GM23248 (cell line): ENCODE data around the gene RELL1. TPM values are rescaled to one million over a fixed set of nuclear protein-coding genes. Genes with fewer than 3 reads are reported as not detected.

Source experiments
- DNase-seq: peaks from one replicate; pipeline ENCODE4 v3.0.0-alpha.2; 2015
- H2AFZ ChIP-seq: fragments of 200-600 bp; sonication (generic); 2 replicates; pipeline ENCODE4 v1.6.1; 2016; ENCODE audit warnings: antibody characterized with exemption
- H3F3A ChIP-seq: fragments of 200-600 bp; sonication (generic); 2 replicates; pipeline ENCODE4 v1.6.1; 2016; ENCODE audit warnings: mild to moderate bottlenecking, antibody characterized with exemption, mixed run types; ENCODE audit not compliant: insufficient read depth
- H3K27ac ChIP-seq: fragments of 200-600 bp; sonication (generic); 2 replicates; pipeline ENCODE4 v1.5.1; 2016; ENCODE audit warnings: mild to moderate bottlenecking
- H3K27me3 ChIP-seq: fragments of 200-600 bp; sonication (generic); replicated peaks from 2 replicates; pipeline ENCODE4 v1.6.1; 2016; ENCODE audit warnings: mild to moderate bottlenecking; ENCODE audit not compliant: insufficient read depth
- H3K36me3 ChIP-seq: fragments of 200-600 bp; sonication (generic); 2 replicates; pipeline ENCODE4 v1.6.1; 2016; ENCODE audit warnings: low read depth, mild to moderate bottlenecking
- H3K4me1 ChIP-seq: fragments of 200-600 bp; sonication (generic); 2 replicates; pipeline ENCODE4 v1.6.1; 2016; ENCODE audit warnings: mild to moderate bottlenecking; ENCODE audit not compliant: insufficient read depth
- H3K4me2 ChIP-seq: fragments of 200-600 bp; sonication (generic); one replicate; pipeline ENCODE4 v1.6.1; 2016; ENCODE audit warnings: mild to moderate bottlenecking; ENCODE audit not compliant: unreplicated experiment
- H3K4me3 ChIP-seq: fragments of 200-600 bp; sonication (generic); 2 replicates; pipeline ENCODE4 v1.5.1; 2016; ENCODE audit warnings: mild to moderate bottlenecking
- H3K79me2 ChIP-seq: fragments of 200-600 bp; sonication (generic); 2 replicates; pipeline ENCODE4 v1.6.1; 2016; ENCODE audit warnings: mild to moderate bottlenecking; ENCODE audit not compliant: insufficient read depth
- H3K9ac ChIP-seq: fragments of 200-600 bp; sonication (generic); 2 replicates; pipeline ENCODE4 v1.6.1; 2016; ENCODE audit warnings: mild to moderate bottlenecking
- H3K9me2 ChIP-seq: fragments of 200-600 bp; sonication (generic); 2 replicates; pipeline ENCODE4 v1.6.1; 2016; ENCODE audit warnings: mixed run types, mild to moderate bottlenecking, moderate library complexity; ENCODE audit not compliant: insufficient read depth
- H3K9me3 ChIP-seq: fragments of 200-600 bp; sonication (generic); one replicate; pipeline ENCODE4 v1.6.1; 2017; ENCODE audit warnings: low read depth
- H4K20me1 ChIP-seq: fragments of 200-600 bp; sonication (generic); 2 replicates; pipeline ENCODE4 v1.6.0; 2016; ENCODE audit not compliant: insufficient read depth
- EZH2 ChIP-seq: fragments of 200-600 bp; sonication (generic); IDR thresholded peaks from 2 replicates; pipeline ENCODE4 v1.6.1; 2018; ENCODE audit warnings: antibody characterized with exemption, mild to moderate bottlenecking; ENCODE audit not compliant: insufficient read depth, poor library complexity, severe bottlenecking
- EZH2phosphoT487 ChIP-seq: fragments of 200-600 bp; sonication (generic); IDR thresholded peaks from 2 replicates; pipeline ENCODE4 v1.6.1; 2018; ENCODE audit warnings: antibody characterized with exemption, moderate library complexity, mild to moderate bottlenecking, low read depth; ENCODE audit not compliant: insufficient read depth
- WGBS, 2 experiments: methylation state at CpG; one replicate each; pipeline ENCODE4 v1.1.6; 2015 to 2017; ENCODE audit warnings: low lambda C conversion rate in 2 of 2, low coverage in 1 of 2; ENCODE audit errors: missing lambda C conversion rate in 2 of 2; 5-methylcytosine and 5-hydroxymethylcytosine counted together
- in situ Hi-C: fragments of 300-500 bp; cut with MboI; formaldehyde crosslinking; loops from 2 replicates; pipeline ENCODE4 v1.15.0; 2020
- polyA plus RNA-seq: library from polyadenylated mRNA; unstranded; fragments of >200 nt; fragmentation: Nextera tagmentation; extraction: Ambion mirVana; gene quantifications from 2 replicates; pipeline ENCODE4 v1.2.1, GENCODE V29; 2016
- total RNA-seq: library from RNA; depleted of rRNA; stranded (reverse); fragments of >200 nt; shearing (Covaris generic); gene quantifications from 2 replicates; pipeline ENCODE4 v1.2.3, GENCODE V29; 2014

RELL1 gene
- total and polyA plus RNA-seq, 2 experiments from 2014 or later: 7.7 to 42.5 TPM

DNA sequence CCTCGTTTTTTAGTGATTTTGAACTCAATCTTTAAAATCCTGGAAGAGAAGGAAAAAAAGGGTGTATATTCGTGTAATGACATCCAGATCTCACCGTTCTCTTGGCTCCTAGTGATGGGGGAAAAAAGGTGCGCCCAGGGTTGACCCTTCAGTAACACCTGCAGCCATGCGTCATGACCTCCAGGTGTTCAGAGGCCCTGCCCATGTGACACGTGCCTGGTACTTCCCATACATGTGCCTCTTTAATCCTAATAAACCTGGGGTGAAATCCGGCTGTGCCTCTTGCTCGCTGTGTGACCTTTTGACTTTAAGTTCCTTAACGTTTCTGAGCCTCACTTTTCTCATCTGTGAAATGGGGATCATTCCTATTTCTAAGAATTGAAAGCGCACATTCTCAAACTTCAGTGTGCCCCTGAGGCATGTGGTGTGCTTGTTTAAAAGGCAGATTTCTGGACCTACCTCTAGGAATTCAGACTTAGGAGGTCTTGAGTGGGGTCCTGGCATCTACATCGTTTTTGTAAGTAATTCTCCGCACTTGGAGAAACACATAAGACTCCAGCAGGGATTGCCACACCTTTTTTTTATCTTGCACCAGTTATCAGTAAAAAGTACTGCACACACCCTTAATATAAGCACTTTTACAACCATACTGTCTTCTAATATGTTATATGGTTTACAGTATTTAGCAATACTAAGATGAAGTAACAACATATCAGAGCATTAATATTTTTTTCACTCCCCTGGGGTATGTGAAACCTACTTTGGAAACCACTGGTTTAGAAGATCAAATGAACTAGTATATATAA is 90.1 kb downstream of the RELL1 start:
- TF ChIP-seq EZH2 (no peak), EZH2phosphoT487 (no peak)
- Histone ChIP-seq H3K27me3 (no peaks in the 10 kb centered on the region), H2AFZ (no peak overlapping the region), H3K36me3 (no peaks in the 10 kb centered on the region), H3K9me3 (no peaks in the 10 kb centered on the region), H3K4me1 (no peaks in the 10 kb centered on the region), H3K4me3 (no peak overlapping the region), H3K4me2 (no peak overlapping the region), H3K79me2 (no peaks in the 10 kb centered on the region), H4K20me1 (no peaks in the 10 kb centered on the region), H3K9me2 (no peaks in the 10 kb centered on the region), H3K27ac (no peak overlapping the region), H3F3A (no peaks in the 10 kb centered on the region), H3K9ac (no peak overlapping the region)
- DNase-seq: no peak
- in situ Hi-C loops: no loop called here
- WGBS, 2 experiments: 64 to 65% methylated on average over 12 of the region's 12 CpGs

DNA sequence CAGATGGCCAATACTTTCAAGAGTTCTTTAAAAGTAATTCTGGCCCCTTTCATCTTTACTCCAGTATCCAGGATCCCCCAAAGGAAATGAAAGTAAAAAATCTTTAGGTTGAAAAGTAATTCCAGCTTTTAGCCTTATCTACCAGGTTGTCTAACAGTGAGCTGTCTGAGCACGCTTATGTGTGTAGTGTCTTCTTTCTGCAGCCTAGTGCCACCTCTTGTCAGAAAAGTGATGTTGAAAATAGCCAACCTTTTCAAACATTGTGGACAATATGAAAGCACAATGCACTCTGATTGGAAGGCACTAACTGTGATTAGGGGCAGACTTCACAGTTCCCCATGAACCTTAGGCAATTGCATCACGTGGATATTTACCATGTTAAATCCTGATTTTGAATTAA is 92.1 kb downstream of the RELL1 start:
- Histone ChIP-seq H3K4me1 (no peaks in the 10 kb centered on the region), H3K9ac (no peak overlapping the region), H3K27me3 (no peaks in the 10 kb centered on the region), H3F3A (no peaks in the 10 kb centered on the region), H3K4me3 (no peak overlapping the region), H3K4me2 (no peak overlapping the region), H3K27ac (no peak overlapping the region), H2AFZ (no peak overlapping the region), H4K20me1 (no peaks in the 10 kb centered on the region), H3K79me2 (no peaks in the 10 kb centered on the region), H3K9me3 (no peaks in the 10 kb centered on the region), H3K36me3 (no peaks in the 10 kb centered on the region), H3K9me2 (no peaks in the 10 kb centered on the region)
- 62 to 66% methylated on average over 2 of the region's 2 CpGs for WGBS, 2 experiments
- DNase-seq: no peak
- TF ChIP-seq EZH2 (no peak), EZH2phosphoT487 (no peak)
- in situ Hi-C loops: no loop called here

DNA sequence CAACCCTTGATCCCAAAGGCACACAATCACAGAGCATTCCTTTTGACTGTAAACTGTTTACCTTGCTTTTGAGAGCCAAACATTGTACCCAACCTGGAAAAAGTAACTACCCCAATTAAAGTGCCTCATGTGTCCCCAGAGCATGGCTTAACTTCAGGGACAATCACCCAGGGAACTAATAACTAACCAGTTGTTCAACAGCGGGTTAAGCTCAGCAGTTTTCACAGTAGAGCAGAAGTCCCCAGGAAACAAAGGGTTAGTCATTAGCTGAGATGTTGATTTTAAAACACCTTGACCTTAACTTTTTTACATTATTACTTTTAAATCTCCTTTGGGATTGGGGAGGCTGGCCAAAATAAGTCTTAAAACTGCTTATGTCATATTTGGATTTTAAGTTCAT is 94.8 kb downstream of the RELL1 start:
- no peak overlapping the region for H3K4me2 ChIP-seq
- H3K36me3 ChIP-seq: no peaks in the 10 kb centered on the region
- DNase-seq: no peak
- WGBS, 2 experiments: 44 to 52% methylated on average over 1 of the region's 1 CpG
- no peaks in the 10 kb centered on the region for H4K20me1 ChIP-seq
- H3K27ac ChIP-seq: no peak overlapping the region
- H3K79me2 ChIP-seq: no peaks in the 10 kb centered on the region
- in situ Hi-C loops: no loop called here
- no peak overlapping the region for H3K9ac ChIP-seq
- no peak overlapping the region for H2AFZ ChIP-seq
- H3K4me1 ChIP-seq: no peaks in the 10 kb centered on the region
- no peak overlapping the region for H3K4me3 ChIP-seq
- H3F3A ChIP-seq: no peaks in the 10 kb centered on the region
- no peaks in the 10 kb centered on the region for H3K9me3 ChIP-seq
- no peaks in the 10 kb centered on the region for H3K9me2 ChIP-seq
- H3K27me3 ChIP-seq: no peaks in the 10 kb centered on the region
- TF ChIP-seq EZH2 (no peak), EZH2phosphoT487 (no peak)

DNA sequence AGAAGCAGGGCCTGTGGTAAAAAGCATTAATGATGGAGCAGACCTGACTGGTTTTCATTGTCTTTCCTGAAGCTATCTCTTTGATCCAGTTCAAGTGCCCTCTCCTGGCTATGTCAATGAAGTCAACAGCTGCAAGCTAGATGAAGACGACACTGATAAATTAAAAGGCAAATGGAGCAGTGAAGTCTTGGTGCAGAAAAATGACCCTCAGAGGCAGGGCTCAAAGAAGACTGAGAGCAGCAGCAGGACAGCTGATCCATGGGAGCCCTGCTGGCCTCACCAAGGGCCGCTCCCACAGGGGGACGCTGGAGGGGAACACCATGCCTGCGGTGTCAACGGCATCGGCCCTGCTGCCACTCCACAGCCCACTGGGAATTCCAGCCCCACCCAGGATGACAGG is 96.2 kb downstream of the RELL1 start:
- no peak overlapping the region for H3K4me2 ChIP-seq
- no peak for TF ChIP-seq EZH2phosphoT487
- TF ChIP-seq EZH2: no peak
- no peaks in the 10 kb centered on the region for H3K9me2 ChIP-seq
- H3K36me3 ChIP-seq: no peaks in the 10 kb centered on the region
- no peaks in the 10 kb centered on the region for H3K27me3 ChIP-seq
- no peak overlapping the region for H3K4me3 ChIP-seq
- H3K4me1 ChIP-seq: no peaks in the 10 kb centered on the region
- H2AFZ ChIP-seq: no peak overlapping the region
- in situ Hi-C loops: no loop called here
- no peak overlapping the region for H3K9ac ChIP-seq
- H4K20me1 ChIP-seq: no peaks in the 10 kb centered on the region
- no peak overlapping the region for H3K27ac ChIP-seq
- no peaks in the 10 kb centered on the region for H3F3A ChIP-seq
- no peaks in the 10 kb centered on the region for H3K9me3 ChIP-seq
- H3K79me2 ChIP-seq: no peaks in the 10 kb centered on the region
- no peak for DNase-seq
- WGBS, 2 experiments: 85 to 91% methylated on average over 6 of the region's 6 CpGs
